AG08396 (cell line): ENCODE results near the gene ERI2.
"Not testable (repeated sequence)": the region's sequence is repeated elsewhere in the genome, so short reads cannot be mapped to it uniquely, and the experiment has no call there.

ENCODE experiments used
- DNase-seq: peaks from one replicate; pipeline ENCODE4 v3.0.0; 2012; ENCODE audit warnings: low spot score, mixed read lengths

ERI2 gene

DNA sequence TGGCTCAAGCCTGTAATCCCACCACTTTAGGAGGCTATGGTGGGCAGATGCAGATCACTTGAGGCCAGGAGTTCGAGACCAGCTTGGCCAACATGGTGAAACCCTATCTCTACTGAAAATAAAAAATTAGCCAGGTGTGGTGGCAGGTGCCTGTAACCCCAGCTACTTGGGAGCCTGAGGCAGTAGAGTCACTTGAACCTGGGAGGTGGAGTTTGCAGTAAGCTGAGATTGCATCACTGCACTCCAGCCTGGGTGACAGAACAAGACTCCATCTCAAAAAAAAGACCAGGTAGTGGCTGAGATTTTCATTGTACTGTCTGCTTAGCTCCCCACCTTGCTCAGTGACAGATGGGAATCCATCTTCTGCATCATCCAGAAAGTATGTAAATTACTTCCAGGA, 41.8 kb downstream of the ERI2 start:
- DNase-seq: not testable (repeated sequence)

DNA sequence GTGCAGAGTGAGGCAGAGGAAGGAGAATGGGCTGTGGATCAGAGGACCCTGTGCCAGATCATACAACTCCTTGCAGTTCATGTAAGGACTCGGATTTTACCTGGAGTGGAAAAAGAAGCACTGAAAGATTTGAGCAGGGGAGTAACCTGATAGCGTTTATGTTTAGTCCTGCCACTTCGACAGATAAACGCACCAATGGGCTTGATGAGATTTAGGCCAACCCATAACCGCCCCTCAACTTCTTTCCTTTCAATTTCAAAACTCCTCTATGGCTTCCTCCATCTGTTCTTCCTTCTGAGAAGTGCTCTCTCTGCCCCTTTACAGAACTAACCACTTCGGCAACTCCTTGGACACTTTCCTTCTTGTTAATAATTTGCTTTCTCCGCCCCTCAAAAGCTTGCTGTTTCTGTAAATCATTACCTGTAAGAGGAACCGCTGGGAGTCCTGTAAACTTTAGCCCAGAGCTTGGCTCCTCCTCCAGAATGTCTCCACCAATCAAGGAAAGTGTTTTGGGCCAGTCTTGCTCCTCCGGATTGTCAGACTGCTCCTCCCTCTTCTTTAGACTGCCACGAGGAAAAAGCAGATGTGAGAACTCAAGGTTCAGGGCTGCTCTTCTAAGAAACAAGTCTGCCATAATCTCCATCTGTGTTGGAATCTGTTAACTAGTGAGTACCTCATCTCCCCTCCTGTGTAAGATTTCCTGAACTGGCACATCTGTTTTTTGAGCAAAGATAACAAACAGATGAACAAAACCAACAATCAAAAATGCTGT, 42.6 kb downstream of the ERI2 start, which contains the start of gene ACSM3:
ACSM3 (plus strand) TSS at position 554 of the 772 bp plus-strand sequence. CDS start 6,021 bp downstream, outside the sequence.
- DNase-seq: peak; percentile 83

DNA sequence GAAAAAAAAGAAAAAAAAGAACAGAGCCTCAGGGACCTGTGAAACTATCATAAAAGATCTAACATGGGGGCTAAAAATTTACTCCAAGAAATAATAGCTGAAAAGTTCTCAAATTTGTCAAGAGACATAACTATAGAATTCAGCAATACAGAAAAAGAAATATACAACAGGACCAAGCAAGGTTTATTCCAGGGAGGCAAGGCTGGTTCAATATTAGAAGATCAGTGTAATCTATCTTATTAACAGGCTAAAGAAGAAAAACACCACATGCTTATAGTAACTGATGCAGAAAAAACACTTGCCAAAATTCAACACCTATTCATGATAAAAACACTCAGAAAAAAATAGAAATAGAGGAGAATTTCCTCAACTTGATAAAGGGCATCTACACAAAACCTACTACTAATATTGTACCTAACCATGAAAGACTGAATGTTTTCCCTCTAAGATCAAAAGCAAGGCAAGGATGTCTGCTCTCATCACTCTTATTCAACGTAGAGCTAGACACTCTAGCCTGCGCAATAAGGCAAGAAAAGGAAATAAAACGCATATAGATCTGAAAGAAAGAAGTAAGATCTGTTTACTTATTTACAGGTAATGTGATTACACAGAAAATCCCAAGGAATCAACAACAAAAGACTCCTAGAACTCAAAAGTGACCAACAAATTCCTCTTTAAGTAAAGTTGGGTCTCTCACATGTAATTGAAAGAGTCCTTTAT, 43.7 kb downstream of the ERI2 start:
- DNase-seq: no peak

DNA sequence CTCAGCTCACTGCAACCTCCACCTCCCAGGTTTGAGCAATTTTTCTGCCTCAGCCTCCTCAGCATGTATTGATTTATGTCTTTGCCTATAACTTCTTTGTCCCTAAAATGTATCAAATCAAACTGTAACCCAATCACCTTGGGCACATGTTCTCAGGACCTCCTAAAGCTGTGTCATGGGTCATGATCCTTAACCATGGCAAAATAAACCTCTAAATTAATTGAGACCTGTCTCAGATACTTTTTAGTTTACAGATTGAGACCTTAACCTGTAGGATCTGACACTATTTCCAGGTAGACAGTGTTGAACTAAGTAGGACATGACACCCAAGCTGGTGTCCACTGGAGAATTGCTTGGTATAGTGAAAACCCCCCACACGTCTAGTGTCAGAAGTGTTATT, 45.1 kb downstream of the ERI2 start:
- no peak for DNase-seq

DNA sequence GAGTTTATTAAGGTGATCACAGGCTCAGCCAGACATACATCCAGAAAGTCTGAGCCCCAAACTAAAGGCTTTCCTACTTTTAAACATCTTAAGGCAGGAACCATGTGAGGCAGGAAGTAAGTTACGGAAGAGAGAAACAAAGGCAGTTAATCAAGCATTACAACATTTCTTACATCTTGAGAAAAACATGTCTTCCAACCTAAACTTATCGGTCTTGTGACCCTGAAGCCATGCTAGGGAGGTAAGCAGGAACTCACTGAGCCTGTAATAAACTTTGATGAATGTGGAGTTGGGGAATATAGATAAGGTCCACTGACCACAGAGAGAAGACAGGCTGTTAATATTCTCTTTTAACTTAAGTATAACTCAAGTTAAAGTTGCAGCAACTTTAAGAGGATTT, 45.9 kb downstream of the ERI2 start:
- DNase-seq: no peak

DNA sequence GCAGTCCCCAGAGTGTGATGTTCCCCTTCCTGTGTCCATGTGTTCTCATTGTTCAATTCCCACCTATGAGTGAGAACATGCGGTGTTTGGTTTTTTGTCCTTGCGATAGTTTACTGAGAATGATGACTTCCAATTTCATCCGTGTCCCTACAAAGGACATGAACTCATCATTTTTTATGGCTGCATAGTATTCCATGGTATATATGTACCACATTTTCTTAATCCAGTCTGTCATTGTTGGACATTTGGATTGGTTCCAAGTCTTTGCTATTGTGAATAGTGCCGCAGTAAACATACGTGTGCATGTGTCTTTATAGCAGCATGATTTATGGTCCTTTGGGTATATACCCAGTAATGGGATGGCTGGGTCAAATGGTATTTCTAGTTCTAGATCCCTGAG, 50.5 kb downstream of the ERI2 start:
- DNase-seq: not testable (repeated sequence)

DNA sequence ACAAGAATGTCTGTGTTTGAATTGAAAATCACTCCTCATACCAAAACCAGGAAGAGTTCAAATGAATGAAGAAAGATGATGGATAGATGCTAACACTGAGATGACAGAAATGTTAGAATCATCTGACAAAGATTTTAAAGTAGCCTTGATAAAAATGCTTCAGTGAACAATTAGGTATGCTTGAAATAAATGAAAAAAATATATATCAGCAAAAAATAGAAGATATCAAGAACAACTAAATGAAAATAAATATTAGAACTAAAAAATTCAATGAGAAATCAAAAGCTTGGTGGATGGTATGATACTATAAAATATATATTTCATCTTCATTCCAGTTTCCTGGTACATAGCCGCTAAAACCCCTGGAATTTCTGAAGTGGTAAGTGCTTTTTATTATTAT, 51.0 kb downstream of the ERI2 start:
- no peak for DNase-seq

DNA sequence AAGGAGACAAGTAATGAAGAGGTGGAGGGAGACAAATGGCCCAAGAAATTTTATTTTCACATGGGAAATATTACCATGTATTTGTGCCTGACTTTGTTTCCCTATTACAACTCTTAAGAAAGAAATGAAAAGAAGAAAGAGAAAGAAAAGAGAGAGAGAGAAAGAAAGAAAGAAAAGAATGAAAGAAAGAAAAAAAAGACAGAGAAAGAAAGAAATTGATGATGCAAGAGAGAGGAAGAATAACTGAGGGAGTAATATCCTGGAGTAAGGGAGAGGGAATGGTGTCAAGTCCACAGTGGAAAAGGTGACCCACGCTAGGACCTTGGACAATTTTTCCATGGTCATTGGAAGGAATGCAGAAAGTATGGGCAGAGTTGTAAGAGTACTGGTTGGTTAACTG, 52.5 kb downstream of the ERI2 start:
- no peak for DNase-seq

DNA sequence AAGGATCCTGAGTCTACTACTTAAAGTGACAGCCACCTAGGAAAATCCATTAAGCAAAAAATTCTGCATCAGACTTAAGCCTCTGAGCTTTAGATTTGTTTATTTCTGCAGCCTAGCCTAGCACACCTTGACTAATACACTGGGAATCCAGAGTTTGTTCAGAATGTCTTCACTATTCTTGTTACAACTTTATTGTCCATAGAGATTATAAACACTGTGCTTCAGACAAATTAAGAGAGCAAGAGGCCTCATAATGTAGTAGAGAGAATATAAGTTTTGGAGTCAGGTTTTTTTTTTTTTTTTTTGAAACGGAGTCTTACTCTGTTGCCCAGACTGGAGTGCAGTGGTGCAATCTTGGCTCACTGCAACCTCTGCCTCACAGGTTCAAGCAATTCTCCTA, 55.7 kb downstream of the ERI2 start:
- DNase-seq: no peak

DNA sequence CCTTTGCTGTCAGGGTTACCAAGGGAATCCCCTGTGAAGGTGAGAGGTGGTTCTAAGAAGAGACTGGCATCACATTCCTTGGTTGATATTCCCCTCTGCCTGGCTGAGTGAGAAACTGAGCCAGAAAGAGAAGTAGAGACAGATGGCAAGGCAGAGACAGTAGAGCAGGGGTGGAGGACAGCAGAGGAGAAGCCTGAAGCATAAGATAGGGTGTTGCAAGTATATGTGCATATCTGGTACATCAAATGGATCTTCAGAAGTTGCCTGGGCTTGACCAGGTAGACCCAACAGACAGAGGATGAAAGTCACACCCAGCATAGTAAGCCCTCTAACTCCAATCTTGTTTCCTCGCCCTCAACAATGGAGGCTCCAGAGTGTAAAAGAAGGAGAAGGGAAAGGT, 56.8 kb downstream of the ERI2 start:
- no peak for DNase-seq

DNA sequence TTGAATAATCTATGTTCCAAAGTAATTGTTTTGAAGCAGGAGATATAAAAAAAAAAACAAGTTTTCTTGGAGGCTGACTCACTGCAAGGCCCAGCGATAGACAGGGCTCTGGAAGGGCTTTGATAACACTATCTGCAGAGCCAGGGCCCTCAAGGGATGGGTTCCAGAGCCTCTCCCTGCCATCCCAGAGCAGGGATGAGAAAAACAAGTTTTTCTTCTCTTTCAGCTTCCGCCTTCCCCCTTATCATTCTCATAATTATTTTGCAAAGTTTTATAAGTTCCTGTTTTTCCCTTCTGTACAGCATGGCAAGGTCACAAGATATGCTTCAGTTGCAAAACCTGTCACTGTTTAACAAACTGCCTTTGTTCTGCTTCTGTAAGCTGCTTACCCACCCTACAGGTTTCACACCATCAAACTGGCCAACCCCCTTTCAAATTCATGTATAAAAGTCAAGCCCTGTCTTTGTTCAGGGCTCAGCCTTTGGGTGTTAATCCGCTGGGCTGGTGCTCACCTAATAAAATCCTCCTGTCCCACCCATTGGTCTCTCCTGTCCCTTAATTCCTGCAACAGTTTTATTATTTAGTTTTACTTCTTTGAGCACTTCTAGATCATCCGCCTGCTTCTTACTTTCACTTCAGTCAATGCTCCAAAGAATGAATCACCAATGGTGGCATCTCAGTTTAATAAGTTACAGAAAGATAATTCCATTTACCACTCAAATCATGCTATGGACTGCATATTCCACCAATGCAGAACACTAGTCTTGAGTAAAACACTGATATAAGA, 59.0 kb downstream of the ERI2 start:
- no peak for DNase-seq

DNA sequence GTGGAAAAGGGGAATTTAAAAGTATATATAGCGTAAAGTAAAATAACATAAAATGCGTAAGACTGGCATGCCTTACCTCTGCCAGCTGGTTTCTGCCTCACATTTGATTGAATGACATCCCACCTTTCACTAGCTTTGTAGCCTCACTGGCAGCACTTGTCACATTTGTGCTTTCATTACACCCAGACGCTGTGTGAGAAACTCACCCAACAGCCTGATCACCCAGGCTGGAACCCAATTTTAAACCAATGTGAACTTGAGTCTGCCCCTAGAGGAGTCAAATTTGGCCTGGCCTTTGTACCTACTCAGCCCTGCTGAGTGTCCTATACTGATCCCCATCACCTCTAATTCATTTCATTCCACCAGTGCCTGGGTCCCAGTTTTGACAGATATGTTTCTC, 59.8 kb downstream of the ERI2 start:
- DNase-seq: no peak
